Spleen (tissue), 7 donors: ENCODE measurements around the gene GATC.

Source experiments
- POLR2A ChIP-seq, 3 donors: fragments of 450-650 bp; IDR thresholded peaks; one replicate each; pipeline ENCODE4 v1.5.1; 2017; ENCODE audit warnings: antibody characterized with exemption in 3 of 3, mild to moderate bottlenecking in 1 of 3
- POLR2AphosphoS5 ChIP-seq, 3 donors: sonication (generic); formaldehyde crosslinking; IDR thresholded peaks; one replicate each; pipeline ENCODE4 v1.5.1; 2017; ENCODE audit warnings: antibody characterized with exemption in 3 of 3
- TF ChIP-seq, protein P1 (sequence below), 11 experiments: fragments of 200-600 bp in 7 of 11; fragments of 450-650 bp in 4 of 11; sonication (generic) in 4 of 11; IDR thresholded peaks in 8 of 11; conservative IDR thresholded peaks in 3 of 11; 1 replicate in 7 of 11; 2 replicates in 4 of 11; pipeline versions ENCODE4 v1.4.0 to v1.8.0; 2016 to 2021; ENCODE audit warnings: antibody characterized with exemption in 11 of 11, inconsistent platforms in 4 of 11, mild to moderate bottlenecking in 1 of 11
- donor health status: DM: no; HTN: no; CAD: no; lungs with moderate emphysema.
- donor health status: DM: no; HTN: no; CAD: no.
- donor health status: DM: no; HTN: no; CAD: no.

DNA sequence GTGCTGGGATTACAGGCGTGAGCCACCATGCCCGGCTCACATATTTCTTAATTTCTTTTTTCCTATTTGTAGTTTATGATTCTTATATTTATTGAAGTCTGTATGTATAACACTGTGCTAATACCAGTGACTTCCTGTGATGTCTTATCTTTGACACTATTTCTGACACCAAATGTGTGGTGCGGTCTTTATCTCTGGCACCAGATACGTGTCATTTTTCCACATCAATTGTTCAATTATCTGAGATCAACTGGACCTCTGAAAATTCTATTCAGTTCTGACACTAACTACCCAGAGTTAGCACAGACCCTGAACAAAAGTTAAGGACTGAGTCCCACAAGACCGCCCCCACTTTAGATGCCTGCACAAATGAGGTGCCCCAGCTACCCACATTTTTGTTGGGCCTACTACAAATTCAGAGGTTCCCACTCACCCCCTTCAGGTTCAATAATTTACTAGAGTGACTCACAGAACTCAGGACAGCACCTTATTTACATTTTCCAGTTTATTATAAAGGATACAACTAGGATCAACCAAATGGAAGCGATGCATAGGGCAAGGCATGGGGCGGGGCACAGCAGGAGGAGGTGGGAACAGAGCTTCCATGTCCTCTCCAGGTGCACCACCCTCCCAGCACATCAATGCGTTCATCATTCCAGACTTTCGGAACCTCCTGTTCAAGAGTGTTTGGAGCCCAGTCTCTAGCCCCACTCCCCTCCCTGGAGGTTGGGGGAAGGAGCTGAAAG is 35.0 kb downstream of the GATC start:
- TF ChIP-seq POLR2AphosphoS5 (IDR thresholded peaks at IDR 0.05) (no peak), POLR2A (IDR thresholded peaks at IDR 0.05) (no peak)
- TF ChIP-seq, protein P1, sequence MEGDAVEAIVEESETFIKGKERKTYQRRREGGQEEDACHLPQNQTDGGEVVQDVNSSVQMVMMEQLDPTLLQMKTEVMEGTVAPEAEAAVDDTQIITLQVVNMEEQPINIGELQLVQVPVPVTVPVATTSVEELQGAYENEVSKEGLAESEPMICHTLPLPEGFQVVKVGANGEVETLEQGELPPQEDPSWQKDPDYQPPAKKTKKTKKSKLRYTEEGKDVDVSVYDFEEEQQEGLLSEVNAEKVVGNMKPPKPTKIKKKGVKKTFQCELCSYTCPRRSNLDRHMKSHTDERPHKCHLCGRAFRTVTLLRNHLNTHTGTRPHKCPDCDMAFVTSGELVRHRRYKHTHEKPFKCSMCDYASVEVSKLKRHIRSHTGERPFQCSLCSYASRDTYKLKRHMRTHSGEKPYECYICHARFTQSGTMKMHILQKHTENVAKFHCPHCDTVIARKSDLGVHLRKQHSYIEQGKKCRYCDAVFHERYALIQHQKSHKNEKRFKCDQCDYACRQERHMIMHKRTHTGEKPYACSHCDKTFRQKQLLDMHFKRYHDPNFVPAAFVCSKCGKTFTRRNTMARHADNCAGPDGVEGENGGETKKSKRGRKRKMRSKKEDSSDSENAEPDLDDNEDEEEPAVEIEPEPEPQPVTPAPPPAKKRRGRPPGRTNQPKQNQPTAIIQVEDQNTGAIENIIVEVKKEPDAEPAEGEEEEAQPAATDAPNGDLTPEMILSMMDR (IDR thresholded peaks at IDR 0.05 in 8 of 11, conservative IDR thresholded peaks at IDR 0.05 in 3 of 11): no peak
